CD4-positive, CD25-positive, alpha-beta regulatory T cell (primary cell): Measurements from ENCODE around the gene DSTYK. TPM values are rescaled to one million over a fixed set of nuclear protein-coding genes. Genes with fewer than 3 reads are reported as not detected.
"Not testable (repeated sequence)": the region's sequence is repeated elsewhere in the genome, so short reads cannot be mapped to it uniquely, and the experiment has no call there.

Source experiments
- ATAC-seq, 2 donors: fragments of 150-1000 bp; cut with Tn5 transposase; one replicate each; pipeline ENCODE4 v1.10.0; 2021; ENCODE audit warnings: low read depth in 2 of 2, moderate number of reproducible peaks in 2 of 2, moderate library complexity in 1 of 2
- DNase-seq, 3 donors: peaks; one replicate each; pipeline versions ENCODE4 v3.0.0 to v3.0.0-alpha.2; 2012 to 2022; ENCODE audit warnings: mixed read lengths in 1 of 3
- H3K27ac ChIP-seq: one replicate; pipeline ENCODE4 v1.7.0; 2013; ENCODE audit warnings: mild to moderate bottlenecking, low read length; ENCODE audit not compliant: insufficient read depth, poor library complexity, severe bottlenecking
- H3K27me3 ChIP-seq: one replicate; pipeline ENCODE4 v1.7.0; 2013; ENCODE audit warnings: low read length; ENCODE audit not compliant: control insufficient read depth, insufficient read depth
- H3K36me3 ChIP-seq: one replicate; pipeline ENCODE4 v1.7.0; 2013; ENCODE audit warnings: mild to moderate bottlenecking, low read length, moderate library complexity; ENCODE audit not compliant: control insufficient read depth, insufficient read depth
- H3K4me1 ChIP-seq: 2 replicates; pipeline ENCODE4 v1.7.0; 2013; ENCODE audit warnings: mild to moderate bottlenecking, low read length; ENCODE audit not compliant: insufficient read depth, control insufficient read depth, poor library complexity, severe bottlenecking
- H3K4me3 ChIP-seq: one replicate; pipeline ENCODE4 v1.7.0; 2013; ENCODE audit warnings: low read depth, mild to moderate bottlenecking, low read length, moderate library complexity
- H3K9me3 ChIP-seq, 2 experiments: 1 replicate in 1 of 2; 2 replicates in 1 of 2; pipeline ENCODE4 v1.7.0; 2013; ENCODE audit warnings: low read length in 2 of 2, mild to moderate bottlenecking in 1 of 2, moderate library complexity in 1 of 2; ENCODE audit not compliant: control insufficient read depth in 2 of 2
- H3K27ac Mint-ChIP-seq, 3 donors: one replicate each; pipeline ENCODE4 v1.8.0; 2020 to 2022; ENCODE audit warnings: mild to moderate bottlenecking in 3 of 3, mixed read lengths in 3 of 3, moderate library complexity in 2 of 3
- H3K27me3 Mint-ChIP-seq: one replicate; pipeline ENCODE4 v1.8.0; 2022; ENCODE audit warnings: mild to moderate bottlenecking, mixed read lengths
- H3K36me3 Mint-ChIP-seq: one replicate; pipeline ENCODE4 v1.8.0; 2020; ENCODE audit warnings: mixed read lengths
- H3K4me1 Mint-ChIP-seq, 4 donors: one replicate each; pipeline ENCODE4 v1.8.0; 2020 to 2022; ENCODE audit warnings: mixed read lengths in 4 of 4, mild to moderate bottlenecking in 1 of 4
- H3K4me3 Mint-ChIP-seq, 4 donors: one replicate each; pipeline ENCODE4 v1.8.0; 2020 to 2022; ENCODE audit warnings: mild to moderate bottlenecking in 4 of 4, mixed read lengths in 4 of 4, moderate library complexity in 3 of 4
- H3K9me3 Mint-ChIP-seq, 7 donors: one replicate each; pipeline ENCODE4 v1.8.0; 2020 to 2022; ENCODE audit warnings: mixed read lengths in 7 of 7, mild to moderate bottlenecking in 3 of 7, moderate library complexity in 2 of 7
- polyA plus RNA-seq, 4 donors: library from polyadenylated mRNA; unstranded; fragments of 300-500 nt; fragmentation: Illumina TruSeq; gene quantifications; one replicate each; pipeline ENCODE4 v1.2.3, GENCODE V29; 2021
- total RNA-seq: library from RNA; stranded (reverse); gene quantifications from one replicate; pipeline ENCODE4 v1.2.3, GENCODE V29; 2022

DSTYK gene
- total and polyA plus RNA-seq, 5 donors from 2014 or later: 3.2 to 15.7 (median 5.5) TPM

DNA sequence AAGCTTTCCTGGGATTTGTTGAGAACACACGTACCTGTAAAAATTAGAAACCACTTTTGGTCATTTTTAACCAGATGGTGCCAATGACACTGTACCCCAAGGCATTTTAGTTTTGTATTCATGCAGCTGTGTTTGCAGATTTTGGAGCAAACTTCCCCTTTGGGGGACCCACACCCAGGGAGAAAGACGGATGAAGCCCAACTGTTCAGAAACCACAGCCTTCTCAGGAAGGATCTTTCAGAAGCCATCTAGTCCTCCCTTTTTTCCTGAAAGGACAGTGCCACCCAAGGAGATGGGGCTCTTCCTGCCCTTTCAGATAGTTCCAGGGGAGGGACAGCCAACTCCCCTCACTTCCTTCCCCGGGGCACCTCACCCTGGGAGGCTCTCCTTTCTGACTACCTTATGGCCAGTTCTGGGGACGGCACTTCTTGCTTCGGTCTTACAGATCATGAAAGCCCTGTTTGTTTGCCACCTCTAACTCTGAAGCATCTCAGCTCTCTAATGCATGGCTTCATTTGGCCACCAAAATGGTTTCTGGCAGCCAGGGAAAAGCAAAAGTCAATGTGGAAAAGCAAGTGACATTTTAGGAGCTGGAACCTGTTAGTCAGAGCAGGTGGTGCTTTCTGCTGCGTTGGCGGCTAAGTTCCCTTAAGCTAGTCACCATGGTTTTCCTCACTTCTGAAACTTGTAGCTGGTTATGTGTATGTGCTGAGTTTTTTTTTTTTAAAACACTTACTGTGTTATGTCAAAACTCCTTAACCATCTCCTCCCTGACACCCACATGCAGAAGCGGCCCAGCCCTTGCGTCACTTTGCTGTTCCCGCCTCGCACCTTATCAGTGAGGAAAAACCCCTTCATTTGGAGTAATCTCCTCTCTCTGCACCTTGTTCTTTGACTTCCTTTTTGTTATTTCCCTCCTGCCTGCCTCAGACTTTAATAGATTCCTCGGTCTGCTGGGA, 26.3 kb upstream of the DSTYK start:
- H3K4me1 Mint-ChIP-seq: peaks cover 0 to 7% (median 1%) of the 10 kb centered on the region in 4 donors
- peaks cover 0 to 3% (median 0%) of the 10 kb centered on the region in 7 donors for H3K9me3 Mint-ChIP-seq
- no peak overlapping the region for H3K4me3 Mint-ChIP-seq

DNA sequence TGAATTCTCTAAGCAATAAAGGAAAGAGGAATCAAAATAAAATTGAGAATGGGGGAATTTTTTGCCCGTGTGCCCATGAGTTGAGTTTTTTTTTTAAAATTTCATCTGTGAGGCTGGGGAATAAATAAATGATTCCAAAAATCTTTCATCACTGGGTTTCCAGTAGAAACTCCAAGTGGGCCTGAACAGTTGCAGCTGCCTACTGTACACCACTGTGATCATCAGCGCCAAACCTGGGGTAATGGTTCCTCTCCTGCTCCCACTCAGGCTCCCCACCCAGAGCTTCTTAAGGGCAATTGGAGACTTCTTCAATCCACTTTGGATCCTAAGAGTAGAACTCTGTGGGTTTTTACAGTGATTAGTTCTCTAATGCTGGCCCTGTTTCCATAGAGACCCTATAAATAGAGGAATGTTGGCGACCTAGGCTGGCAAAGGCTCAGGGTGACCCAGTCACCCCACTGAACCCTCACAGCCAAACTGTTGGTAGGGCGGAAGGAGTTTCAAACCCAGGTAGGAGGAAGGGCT, 25.5 kb upstream of the DSTYK start:
- Mint-ChIP-seq H3K9me3 (peaks cover 0 to 3% (median 0%) of the 10 kb centered on the region in 7 donors), H3K36me3 (no peaks in the 10 kb centered on the region), H3K4me1 (peaks cover 0 to 7% (median 1%) of the 10 kb centered on the region in 4 donors), H3K27ac (no peak overlapping the region), H3K4me3 (no peak overlapping the region), H3K27me3 (peaks cover 43% of the 10 kb centered on the region)
- Histone ChIP-seq H3K4me1 (no peaks in the 10 kb centered on the region), H3K9me3 (no peaks in the 10 kb centered on the region), H3K27ac (no peak overlapping the region), H3K27me3 (no peaks in the 10 kb centered on the region), H3K36me3 (no peaks in the 10 kb centered on the region), H3K4me3 (no peak overlapping the region)
- no peak for DNase-seq
- ATAC-seq: no peak

More for the DNA sequence above, 26.3 kb upstream of the DSTYK start:
- no peak for DNase-seq
- H3K27me3 ChIP-seq: no peaks in the 10 kb centered on the region
- Mint-ChIP-seq H3K36me3 (no peaks in the 10 kb centered on the region), H3K27me3 (peaks cover 46% of the 10 kb centered on the region), H3K27ac (peak overlapping the region in 1 of 3 donors; percentile 51)
- no peak overlapping the region for H3K4me3 ChIP-seq
- no peak for ATAC-seq
- no peaks in the 10 kb centered on the region for H3K36me3 ChIP-seq
- no peaks in the 10 kb centered on the region for H3K4me1 ChIP-seq
- H3K27ac ChIP-seq: no peak overlapping the region
- H3K9me3 ChIP-seq: no peaks in the 10 kb centered on the region

DNA sequence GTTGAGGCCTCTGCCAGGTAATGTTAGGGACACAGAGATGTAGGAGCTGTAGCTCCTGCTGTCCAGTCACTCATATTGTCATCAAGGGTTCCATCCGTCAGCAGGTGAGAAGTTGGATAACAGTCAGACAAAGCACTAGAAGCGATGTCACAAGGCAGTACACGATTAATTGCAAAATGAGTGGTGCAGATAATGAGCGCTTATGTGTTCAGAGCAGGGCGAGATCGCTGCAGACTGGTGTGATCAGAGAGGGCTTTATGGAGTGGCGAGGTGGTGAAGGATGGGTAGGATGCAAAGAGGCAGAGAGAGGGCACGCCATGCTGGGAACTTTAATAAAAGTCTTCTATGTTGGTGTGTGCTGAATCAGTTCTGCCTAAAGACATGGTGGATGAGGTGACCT, 25.0 kb upstream of the DSTYK start:
- no peaks in the 10 kb centered on the region for H3K9me3 ChIP-seq
- H3K4me1 Mint-ChIP-seq: peaks cover 0 to 7% (median 1%) of the 10 kb centered on the region in 4 donors
- peaks cover 43% of the 10 kb centered on the region for H3K27me3 Mint-ChIP-seq
- H3K27ac Mint-ChIP-seq: no peak overlapping the region
- peaks cover 0 to 3% (median 0%) of the 10 kb centered on the region in 7 donors for H3K9me3 Mint-ChIP-seq
- no peak for DNase-seq
- no peaks in the 10 kb centered on the region for H3K27me3 ChIP-seq
- H3K36me3 ChIP-seq: no peaks in the 10 kb centered on the region
- H3K27ac ChIP-seq: no peak overlapping the region
- H3K36me3 Mint-ChIP-seq: no peaks in the 10 kb centered on the region
- H3K4me3 Mint-ChIP-seq: no peak overlapping the region
- no peak for ATAC-seq
- H3K4me3 ChIP-seq: no peak overlapping the region
- no peaks in the 10 kb centered on the region for H3K4me1 ChIP-seq

DNA sequence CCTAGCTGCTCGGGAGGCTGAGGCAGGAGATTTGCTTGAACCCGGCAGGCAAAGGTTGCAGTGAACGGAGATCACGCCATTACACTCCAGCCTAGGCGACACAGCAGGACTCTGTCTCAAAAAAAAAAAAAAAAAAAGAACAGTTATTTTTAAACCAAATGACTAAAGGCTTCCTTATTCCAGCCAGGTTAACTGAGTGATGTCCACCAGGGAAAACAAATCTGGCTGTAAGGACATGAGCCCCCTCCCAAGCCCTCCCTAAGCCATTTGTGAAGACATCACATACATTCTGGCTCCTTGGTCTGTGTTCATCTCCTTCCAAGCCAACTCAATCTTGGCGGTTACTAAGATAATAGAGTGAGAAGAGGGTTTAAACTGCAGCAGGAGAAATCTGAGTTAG, 24.4 kb upstream of the DSTYK start:
- Histone ChIP-seq H3K4me3 (no peak overlapping the region), H3K9me3 (no peaks in the 10 kb centered on the region), H3K27ac (no peak overlapping the region), H3K27me3 (peaks cover 3% of the 10 kb centered on the region), H3K4me1 (no peaks in the 10 kb centered on the region), H3K36me3 (no peaks in the 10 kb centered on the region)
- DNase-seq (no peak), ATAC-seq (no peak)
- Mint-ChIP-seq H3K36me3 (no peaks in the 10 kb centered on the region), H3K27ac (no peak overlapping the region), H3K27me3 (peaks cover 43% of the 10 kb centered on the region), H3K9me3 (peaks cover 0 to 3% (median 0%) of the 10 kb centered on the region in 7 donors), H3K4me3 (no peak overlapping the region), H3K4me1 (peaks cover 0 to 7% (median 1%) of the 10 kb centered on the region in 4 donors)

DNA sequence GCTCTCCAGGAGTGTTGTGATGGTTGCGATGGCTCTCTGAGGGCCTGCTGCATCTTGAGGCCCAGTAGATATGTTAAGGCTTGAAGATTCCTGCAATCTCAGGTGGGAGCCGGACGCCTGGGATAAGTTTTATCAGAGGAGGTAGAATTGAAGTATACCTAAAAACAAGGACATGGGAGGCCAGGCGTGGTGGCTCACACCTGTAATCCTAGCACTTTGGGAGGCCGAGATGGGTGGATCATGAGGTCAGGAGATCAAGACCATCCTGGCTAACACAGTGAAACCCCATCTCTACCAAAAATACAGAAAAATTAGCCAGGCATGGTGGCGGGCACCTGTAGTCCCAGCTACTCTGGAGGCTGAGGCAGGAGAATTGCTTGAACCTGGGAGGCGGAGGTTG, 22.5 kb upstream of the DSTYK start:
- not testable (repeated sequence) for H3K4me3 Mint-ChIP-seq, H3K36me3 Mint-ChIP-seq, ATAC-seq, H3K9me3 Mint-ChIP-seq, H3K27ac ChIP-seq, H3K9me3 ChIP-seq, DNase-seq, H3K4me3 ChIP-seq, H3K36me3 ChIP-seq
- peaks cover 12% of the 10 kb centered on the region for H3K4me1 ChIP-seq
- H3K4me1 Mint-ChIP-seq: peaks cover 0 to 18% (median 9%) of the 10 kb centered on the region in 4 donors
- H3K27me3 Mint-ChIP-seq: peaks cover 51% of the 10 kb centered on the region
- H3K27me3 ChIP-seq: peaks cover 13% of the 10 kb centered on the region
- H3K27ac Mint-ChIP-seq: peak overlapping the region in 1 of 3 donors; percentile 80

DNA sequence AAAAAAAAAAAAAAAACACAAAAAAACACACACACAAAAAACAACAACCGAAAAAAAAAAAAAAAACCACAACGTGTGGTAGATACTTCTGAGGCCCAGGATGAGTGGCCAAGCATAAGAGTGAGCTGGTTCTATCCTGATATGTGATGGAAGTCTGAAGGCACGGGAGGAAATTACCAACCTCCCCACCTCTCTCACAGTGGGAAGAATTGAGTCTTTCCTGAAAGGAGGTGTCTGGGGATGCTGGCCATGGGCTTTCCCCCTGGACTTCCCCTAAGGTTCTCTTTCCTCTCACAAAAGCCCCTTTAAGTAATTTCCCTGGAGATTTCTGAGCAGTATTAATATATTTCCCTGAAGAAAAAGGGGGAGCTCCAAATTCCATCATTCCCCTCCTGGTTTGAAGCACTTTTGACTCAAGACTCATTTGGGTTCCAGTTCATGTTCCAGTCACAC, 21.5 kb upstream of the DSTYK start:
- H3K4me3 ChIP-seq: no peak overlapping the region
- Mint-ChIP-seq H3K4me1 (peaks cover 0 to 23% (median 17%) of the 10 kb centered on the region in 4 donors), H3K27ac (no peak overlapping the region), H3K9me3 (peaks cover 0 to 6% (median 0%) of the 10 kb centered on the region in 7 donors), H3K4me3 (no peak overlapping the region), H3K27me3 (peaks cover 56% of the 10 kb centered on the region), H3K36me3 (no peaks in the 10 kb centered on the region)
- H3K36me3 ChIP-seq: no peaks in the 10 kb centered on the region
- H3K27ac ChIP-seq: no peak overlapping the region
- ATAC-seq (no peak), DNase-seq (no peak)
- H3K4me1 ChIP-seq: peaks cover 21% of the 10 kb centered on the region
- peaks cover 16% of the 10 kb centered on the region for H3K27me3 ChIP-seq
- no peaks in the 10 kb centered on the region for H3K9me3 ChIP-seq

DNA sequence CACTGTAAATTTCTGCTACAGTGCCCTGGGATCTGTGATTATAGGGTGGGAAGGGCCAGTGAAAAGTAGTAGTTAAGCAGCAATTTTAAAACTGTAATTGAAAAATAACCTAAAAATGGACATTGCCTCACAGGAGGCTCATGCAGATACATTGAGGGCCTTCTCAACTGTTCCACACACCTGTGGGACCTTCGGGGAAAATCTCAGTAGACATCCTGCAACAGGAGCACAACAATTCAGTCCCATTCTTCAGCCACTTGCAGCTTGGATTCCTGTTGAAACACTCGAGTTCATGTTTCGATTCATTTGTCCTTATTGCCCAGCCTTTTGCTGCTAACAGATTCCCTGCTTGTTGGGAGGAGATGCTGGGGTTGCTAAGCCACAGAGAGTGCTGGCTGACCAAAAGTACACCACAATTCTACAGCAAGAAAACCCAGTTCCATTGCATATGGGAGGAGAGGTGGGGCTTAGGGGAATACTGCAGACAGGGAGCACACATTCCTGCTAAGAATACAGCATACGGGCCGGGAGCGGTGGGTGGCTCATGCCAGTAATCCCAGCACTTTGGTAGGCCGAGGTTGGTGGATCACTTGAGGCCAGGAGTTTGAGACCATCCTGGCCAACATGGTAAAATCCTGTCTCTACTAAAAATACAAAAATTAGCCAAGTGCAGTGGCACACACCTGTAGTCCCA, 20.8 kb upstream of the DSTYK start:
- no peaks in the 10 kb centered on the region for H3K9me3 ChIP-seq
- H3K4me1 Mint-ChIP-seq: peaks cover 0 to 25% (median 18%) of the 10 kb centered on the region in 4 donors
- H3K27me3 ChIP-seq: peaks cover 16% of the 10 kb centered on the region
- peaks cover 56% of the 10 kb centered on the region for H3K27me3 Mint-ChIP-seq
- H3K27ac Mint-ChIP-seq: no peak overlapping the region
- no peaks in the 10 kb centered on the region for H3K36me3 Mint-ChIP-seq
- H3K36me3 ChIP-seq: no peaks in the 10 kb centered on the region
- H3K4me1 ChIP-seq: peaks cover 26% of the 10 kb centered on the region
- DNase-seq: no peak
- no peak overlapping the region for H3K27ac ChIP-seq
- H3K9me3 Mint-ChIP-seq: peaks cover 0 to 6% (median 0%) of the 10 kb centered on the region in 7 donors
- no peak overlapping the region for H3K4me3 ChIP-seq
- peak overlapping the region in 1 of 4 donors; percentile 64 for H3K4me3 Mint-ChIP-seq
- ATAC-seq: no peak
